ENCODE measurements around the gene TEX44.

DNA sequence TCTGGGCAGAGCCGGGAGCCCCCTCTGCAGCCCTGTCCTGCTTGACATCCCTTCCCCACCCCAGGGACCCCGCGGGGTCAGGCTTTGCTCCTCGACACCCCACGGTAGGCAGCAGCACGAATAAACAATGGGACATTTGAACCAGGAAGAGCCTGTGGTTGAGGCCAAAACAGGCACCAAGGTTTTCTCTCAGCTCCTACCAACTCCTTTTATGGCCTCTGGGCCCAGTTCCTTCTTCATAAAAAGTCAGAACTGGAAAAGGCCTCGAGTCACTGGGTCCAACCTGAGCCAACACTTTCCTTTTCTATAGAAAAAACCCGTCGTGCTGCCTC, 20.6 kb downstream of the TEX44 start:
- TF ChIP-seq POLR2A (IDR thresholded peaks at IDR 0.05; ENCODE audit: low read depth, low read length) (no peak), POLR2AphosphoS5 (IDR thresholded peaks at IDR 0.05; ENCODE audit: low read depth, low read length) (no peak), POU2F2 (IDR thresholded peaks at IDR 0.05; ENCODE audit: low read depth, low read length) (no peak), TAF1 (IDR thresholded peaks at IDR 0.05; ENCODE audit: low read depth, low read length) (no peak), SPI1 (IDR thresholded peaks at IDR 0.05; ENCODE audit: low read depth, low read length) (peak; percentile 58; the same call in 1 of the 2 replicates)

All from GM12891 (cell line).